Stimulated activated CD8-positive, alpha-beta memory T cell treated with anti-CD3 and anti-CD28 coated beads, Interleukin-15, amount 100 ng/mL, for 24 hours (primary cell): ENCODE measurements around the gene MYO18B.

ENCODE experiments used
- DNase-seq: peaks from one replicate; pipeline ENCODE4 v3.0.0-alpha.2; 2020; ENCODE audit warnings: low read depth

Gene MYO18B

DNA sequence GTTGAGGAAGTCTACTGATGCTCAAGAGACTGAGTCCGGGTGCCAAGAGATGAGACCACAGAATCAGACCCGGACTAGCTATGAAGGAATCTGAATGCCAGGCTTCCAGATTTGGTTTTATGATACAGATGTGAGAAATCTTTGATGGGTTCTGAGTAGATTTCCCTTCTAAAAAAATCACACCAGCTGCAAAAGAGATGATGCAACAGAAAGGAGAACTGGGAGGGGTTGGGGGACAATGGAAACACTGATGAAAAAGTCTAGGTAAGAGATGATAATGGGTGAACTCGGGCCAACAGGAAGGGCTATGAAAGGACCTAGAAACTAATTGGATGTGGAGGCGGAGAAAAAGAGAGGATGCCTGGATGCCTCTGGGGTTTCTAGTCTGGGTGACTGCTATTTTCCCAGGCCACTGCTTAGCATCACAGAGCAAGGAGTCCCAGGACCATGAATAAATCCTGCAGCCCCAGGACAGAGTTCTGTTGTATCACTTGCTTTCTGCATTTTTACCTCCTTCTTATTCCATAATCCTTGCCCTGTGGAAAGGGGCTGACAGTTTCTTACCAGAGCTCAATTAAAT lies 311.8 kb downstream of the MYO18B start:
- no peak for DNase-seq

DNA sequence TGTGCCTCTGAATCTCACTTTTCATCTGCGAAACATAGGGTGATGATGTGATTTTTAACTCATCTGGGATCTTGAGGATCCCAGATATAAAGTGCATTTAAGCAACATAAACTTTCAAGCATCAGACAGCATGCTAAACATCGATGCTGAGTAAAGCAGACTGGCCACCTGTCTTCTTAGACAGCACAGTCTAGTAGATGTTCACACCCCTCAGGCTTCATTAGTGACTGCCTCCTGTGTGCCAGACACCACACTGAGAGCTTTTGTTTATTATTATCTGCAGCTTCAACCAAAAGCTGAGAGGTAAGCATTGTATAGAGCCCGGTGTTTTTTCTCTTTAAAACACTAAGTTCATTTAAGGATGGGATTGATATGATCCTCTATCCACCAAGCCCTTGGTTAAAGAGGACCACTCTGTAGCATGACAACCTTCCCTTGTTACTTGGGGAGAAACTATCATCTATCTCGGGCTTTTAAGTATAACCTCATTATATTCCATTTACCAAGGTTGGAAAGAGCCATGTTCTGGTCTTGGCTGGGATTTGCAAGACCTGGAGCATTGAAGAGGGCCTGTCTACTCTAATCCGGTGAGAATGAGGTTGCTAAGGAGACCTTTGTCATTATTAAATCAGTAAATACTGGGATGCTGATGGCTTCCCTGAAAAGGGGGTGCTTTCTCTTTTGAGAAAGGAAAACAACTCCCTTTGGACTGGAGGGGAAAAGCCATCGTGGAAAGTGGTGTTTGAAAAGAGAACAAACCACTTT lies 313.0 kb downstream of the MYO18B start:
- no peak for DNase-seq

DNA sequence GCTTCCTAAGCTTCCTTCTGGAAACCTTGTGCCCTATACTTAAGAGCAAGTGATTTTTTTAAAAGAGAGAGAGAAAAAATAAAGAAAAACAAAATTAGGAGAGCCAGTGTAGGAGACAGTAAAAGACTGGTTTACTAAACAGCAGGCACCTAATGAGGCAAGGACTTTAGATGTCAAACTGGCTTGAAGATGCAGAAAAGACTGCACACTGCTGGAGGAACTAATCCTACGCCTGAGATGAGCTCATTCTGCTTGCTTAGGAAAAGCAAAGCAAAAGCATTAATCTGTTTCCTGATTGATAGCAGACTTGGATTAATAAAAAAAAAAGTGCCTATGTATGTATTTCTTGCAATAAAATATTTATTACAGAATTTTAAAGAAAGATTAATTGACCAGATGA lies 313.7 kb downstream of the MYO18B start:
- no peak for DNase-seq

DNA sequence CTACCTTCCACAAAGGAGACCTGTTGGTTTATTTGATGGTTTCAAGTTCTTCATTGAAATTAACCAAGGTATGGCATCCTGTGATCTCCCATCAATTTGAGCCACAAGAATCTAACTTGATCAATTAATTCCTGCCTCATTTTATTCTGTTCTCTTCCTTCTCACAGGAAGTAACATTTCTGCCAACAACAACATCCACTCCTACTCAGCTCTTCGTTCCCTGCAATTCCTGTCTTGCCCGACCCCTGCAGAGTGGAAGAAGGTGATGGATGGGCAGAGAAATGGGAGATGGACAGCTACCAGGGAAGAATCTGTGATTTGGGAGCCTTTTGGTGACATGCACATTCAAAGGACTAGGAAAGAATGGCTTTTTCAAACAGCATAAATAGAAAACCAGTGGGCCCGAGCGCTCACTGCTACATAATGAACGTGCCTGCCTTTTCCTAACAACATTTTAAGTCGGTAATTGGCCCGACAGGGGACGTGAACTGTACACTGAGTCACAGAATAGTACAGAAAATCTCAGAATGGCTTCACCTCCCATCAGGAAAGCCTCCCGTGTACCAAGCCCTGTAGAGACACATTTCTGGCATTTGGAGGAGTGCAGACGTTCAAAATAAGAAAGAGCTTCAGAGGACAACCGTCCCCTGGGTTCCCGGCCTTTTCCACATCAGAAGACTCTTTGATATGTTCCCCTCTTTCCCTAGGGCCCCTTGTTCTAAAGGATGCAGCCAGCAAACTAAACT lies 314.6 kb downstream of the MYO18B start:
- no peak for DNase-seq

DNA sequence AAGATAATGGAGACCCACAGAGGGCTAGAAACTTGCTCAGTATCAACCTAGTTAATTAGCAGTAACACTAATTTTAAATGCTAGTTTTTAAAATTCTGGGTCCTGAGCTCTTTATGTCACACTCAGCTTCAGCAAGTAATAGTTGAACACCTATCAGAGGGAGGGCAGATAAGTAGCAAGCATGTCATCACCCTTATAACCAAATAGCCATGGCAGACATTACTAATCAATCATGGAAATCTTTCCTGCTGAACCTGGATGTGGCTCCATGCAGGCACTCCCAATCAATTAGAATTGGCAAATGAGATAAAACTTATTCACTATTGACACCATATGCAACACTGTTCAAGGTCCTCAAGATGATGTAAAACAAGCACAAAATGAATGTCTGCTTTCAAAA lies 315.7 kb downstream of the MYO18B start:
- DNase-seq, result no peak

DNA sequence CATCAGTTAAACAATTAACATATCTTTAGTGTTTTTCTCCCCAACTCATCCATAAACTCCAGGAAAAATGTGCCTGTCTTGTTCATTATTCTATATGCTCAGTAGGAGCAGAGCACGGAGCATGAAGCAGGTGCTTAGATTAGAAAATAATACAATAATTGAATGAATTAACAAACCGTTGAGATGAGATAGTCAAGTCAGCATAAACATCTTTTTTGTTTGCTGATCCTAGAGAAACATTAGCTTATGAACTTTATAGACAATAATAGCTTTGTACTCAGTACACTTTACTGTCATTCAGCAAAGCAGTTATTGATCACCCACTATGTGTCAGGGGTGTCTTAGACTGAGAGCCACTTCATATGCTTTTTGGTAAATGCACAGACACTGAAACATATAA lies 322.1 kb downstream of the MYO18B start:
- DNase-seq, result no peak

DNA sequence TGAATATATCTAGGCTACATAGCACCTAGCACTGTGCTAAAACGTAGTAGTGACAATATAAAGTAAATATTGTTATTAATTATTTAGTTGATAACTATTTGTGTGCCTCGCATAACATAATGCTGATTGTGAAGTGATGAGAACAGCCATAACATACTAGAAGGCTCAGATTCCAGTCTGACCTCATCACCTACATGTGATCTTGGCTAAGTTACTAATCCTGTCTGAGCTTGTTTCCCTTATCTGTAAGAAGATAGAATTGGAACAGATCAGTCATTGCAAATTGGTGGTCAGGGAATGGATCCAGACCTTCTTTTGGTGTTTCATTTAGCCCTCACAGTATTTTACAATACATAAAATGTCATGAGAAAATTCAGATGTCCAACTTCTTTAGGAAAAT lies 323.9 kb downstream of the MYO18B start:
- DNase-seq, result no peak

DNA sequence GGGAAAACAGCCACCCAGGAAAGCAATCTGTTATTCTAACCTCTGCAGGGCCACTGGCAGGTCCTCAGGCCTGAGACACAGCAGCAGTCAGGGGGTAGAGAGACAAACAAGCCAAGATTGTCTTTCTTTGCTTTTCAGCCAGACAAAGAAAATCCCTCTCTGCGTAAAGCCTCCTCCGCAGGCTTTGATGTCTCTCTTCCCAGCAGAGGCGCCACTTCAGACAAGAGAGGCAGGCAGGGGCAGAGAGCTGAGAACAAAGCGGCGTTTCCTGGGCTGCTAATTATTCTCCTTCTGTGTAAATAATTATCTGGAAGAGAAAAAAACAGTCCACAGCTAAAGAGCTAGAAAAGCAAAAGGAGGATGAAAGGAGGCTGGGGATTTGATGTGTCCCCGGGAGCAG lies 324.5 kb downstream of the MYO18B start:
- DNase-seq, result no peak

DNA sequence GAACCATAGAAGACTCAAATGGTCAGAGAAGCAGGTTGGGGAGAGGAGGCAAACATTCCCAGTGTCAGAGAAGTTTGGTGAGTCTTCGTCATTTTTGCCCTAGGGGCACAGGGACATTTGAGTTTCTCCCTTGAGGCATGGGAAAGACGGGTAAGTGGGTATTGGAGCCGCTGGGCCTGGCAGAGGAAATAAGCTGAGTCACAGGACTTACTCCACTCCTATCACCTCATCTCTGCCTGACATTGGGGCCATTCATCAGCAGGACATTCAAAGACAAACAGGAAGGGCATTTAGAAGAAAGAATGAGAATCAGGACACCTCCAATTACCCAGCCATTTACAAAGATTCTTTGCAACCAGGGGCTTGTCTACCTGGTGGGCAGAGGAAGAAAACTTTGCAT lies 326.6 kb downstream of the MYO18B start:
- DNase-seq, result no peak

DNA sequence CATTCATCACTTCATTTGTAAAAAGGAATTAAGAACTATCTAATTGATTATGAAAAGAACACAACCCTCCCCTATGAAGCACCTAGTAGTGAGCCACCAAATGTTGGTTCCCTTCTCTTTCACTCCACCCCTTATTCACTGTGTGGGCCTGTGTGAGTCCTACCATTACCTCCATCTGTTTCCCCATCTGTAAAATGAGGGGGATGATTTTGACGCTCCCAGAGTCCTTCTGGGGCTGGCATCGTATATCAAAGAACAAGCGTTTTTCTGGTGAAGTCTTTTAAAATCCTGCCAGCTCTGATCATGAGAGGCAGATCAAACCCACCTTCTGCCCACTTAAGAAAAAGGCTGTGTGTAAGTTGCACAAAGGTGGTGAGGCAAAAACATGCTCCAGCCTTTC lies 330.6 kb downstream of the MYO18B start:
- no peak for DNase-seq

DNA sequence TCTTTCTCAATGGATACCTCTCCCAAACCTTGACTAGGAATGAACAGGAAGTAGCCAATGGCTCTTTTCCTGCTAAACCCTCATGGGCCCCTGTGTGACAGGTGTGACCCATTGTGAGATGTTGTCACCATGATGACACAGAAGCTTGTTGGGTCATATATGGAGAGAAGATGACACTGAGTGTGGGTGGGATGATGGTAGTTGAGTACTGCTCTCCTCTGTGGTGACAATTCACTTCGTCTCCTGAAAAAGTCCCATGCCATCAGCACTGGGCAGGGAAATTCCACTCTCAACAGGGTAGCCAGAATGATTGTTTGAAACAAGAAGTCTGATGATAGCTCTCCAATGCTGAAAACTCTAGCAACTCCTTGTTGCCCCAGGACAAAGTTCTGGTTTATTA lies 333.3 kb downstream of the MYO18B start:
- no peak for DNase-seq

DNA sequence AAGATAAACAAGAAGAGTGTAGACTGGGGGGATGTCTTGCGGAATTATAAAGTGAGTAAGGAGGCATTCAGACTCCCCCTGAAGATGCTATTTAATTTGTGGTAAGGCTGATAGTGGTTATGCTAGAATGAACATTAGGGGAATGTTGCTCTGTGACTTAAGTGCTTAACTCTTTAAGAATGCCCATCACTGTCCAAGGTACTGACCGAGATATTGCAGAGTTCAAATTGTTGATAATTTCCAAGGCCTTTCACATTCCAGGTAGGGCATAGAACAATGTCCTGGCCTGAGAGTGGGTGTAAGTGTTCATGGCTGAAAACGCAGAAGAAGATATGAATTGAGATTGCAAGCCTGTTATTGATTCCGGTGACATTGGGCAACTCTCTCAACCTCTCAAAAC lies 337.0 kb downstream of the MYO18B start:
- no peak for DNase-seq
